GM12874 (cell line): ENCODE measurements around the gene PMAIP1.

Source experiments
- TF ChIP-seq, protein P1 (sequence below): IDR thresholded peaks from 2 replicates; pipeline ENCODE4 v1.5.1; 2011; ENCODE audit warnings: low read depth, mild to moderate bottlenecking, control low read depth, low read length, moderate library complexity; ENCODE audit not compliant: insufficient read depth

PMAIP1 gene

DNA sequence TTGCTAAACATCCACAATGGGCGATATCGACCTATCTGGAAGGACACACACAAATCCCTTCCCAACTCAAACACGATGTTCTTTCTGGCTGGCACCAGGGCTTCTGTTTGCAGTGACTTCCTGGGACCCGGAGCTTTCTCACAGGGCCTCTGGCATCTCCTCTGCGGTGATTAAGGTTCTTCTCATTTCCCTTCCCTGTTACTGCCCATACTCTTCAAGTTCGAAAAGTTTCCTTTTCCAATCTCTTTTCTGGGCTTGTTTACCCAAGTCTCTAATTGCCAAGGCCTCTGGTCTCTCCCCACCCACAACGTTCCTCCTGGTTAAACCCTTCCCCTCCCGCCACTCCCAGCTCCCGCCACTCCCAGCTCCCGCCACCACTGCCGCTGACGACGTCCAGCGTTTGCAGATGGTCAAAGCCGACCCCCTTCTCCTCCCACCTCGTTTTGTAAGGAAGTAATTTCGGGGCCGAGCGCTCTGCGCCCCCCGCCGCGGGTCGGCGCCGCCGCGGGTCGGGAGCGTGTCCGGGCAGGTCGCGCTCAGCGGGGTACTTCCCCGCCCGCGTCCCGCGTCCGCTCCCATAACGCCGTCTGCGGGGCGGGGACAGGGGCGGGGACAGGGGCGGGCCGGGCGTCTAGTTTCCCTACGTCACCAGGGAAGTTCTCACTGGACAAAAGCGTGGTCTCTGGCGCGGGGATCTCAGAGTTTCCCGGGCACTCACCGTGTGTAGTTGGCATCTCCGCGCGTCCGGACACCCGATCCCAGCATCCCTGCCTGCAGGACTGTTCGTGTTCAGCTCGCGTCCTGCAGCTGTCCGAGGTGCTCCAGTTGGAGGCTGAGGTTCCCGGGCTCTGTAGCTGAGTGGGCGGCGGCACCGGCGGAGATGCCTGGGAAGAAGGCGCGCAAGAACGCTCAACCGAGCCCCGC is at the start of gene PMAIP1:
TSS of gene PMAIP1 (plus strand) at position 699 of the 924 bp plus-strand sequence. CDS start at position 881, 182 bp downstream.
- TF ChIP-seq, protein P1, sequence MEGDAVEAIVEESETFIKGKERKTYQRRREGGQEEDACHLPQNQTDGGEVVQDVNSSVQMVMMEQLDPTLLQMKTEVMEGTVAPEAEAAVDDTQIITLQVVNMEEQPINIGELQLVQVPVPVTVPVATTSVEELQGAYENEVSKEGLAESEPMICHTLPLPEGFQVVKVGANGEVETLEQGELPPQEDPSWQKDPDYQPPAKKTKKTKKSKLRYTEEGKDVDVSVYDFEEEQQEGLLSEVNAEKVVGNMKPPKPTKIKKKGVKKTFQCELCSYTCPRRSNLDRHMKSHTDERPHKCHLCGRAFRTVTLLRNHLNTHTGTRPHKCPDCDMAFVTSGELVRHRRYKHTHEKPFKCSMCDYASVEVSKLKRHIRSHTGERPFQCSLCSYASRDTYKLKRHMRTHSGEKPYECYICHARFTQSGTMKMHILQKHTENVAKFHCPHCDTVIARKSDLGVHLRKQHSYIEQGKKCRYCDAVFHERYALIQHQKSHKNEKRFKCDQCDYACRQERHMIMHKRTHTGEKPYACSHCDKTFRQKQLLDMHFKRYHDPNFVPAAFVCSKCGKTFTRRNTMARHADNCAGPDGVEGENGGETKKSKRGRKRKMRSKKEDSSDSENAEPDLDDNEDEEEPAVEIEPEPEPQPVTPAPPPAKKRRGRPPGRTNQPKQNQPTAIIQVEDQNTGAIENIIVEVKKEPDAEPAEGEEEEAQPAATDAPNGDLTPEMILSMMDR: no peak

DNA sequence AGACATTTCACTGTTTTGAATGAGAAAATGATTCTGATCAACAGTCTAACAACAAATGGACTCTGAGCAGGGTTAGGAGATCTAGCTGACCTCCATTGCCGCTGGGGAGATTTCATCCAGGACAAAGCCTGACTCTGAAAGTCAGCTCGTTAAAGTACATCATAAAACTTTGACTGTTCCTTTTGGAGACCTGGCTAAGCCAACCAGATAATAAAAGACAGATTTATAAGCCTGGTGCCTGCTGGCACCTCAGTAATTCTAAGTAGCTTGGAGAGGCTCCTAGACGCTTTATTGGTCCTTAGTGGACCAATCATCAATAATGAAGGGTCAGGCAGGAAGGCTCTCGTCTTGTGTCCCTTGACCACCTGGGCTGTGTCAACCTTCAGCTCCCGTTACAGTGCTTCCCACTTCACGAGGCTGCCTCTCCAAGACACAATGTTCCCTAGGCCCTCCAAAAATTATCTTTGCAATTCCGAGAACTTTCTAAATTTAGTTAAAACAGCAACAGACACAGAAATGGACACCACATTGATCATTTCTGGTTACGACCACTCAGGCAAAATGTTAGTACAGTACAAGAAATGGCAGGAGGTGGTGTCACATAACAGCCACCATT is 47.9 kb upstream of the PMAIP1 start:
- TF ChIP-seq, protein P1: no peak

DNA sequence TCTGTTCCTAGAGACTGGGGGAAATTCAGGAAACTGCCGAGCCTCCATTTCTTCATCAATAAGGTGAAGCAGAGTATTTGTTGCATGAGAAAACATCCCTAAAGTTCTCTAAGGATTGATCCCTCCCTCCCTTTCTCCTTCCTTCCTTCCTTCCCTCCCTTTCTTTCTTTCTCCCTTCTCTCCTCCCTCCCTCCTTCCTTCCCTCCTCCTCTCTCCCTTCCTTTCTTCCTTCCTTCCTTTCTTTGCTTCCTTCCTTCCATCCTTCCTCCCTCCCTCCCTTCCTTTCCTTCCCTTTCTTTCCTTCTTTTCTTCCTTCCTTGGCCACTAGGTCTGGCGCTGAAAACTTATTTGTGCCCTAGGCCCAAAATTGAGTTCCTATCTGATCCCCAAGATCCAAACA is 47.2 kb upstream of the PMAIP1 start:
- TF ChIP-seq, protein P1: no peak

DNA sequence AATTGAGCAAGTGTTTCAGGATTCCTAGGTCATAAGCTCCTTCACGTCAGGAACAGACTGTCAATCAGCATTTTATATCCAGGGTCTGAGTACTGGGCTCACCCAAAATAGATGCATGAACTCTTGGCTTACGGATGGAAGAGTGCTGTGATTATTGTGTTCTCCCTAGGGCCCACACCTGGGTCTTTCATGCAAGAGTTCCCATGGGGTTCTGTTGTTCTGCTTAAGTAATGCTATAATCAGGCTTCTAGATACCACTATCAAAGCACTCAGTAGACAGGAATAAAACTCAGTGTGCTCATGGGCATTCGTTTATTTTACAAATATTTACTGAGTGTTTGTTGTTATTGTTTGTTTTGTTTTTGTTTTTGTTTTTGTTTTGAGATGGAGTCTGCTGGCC is 46.4 kb upstream of the PMAIP1 start:
- TF ChIP-seq, protein P1: no peak

DNA sequence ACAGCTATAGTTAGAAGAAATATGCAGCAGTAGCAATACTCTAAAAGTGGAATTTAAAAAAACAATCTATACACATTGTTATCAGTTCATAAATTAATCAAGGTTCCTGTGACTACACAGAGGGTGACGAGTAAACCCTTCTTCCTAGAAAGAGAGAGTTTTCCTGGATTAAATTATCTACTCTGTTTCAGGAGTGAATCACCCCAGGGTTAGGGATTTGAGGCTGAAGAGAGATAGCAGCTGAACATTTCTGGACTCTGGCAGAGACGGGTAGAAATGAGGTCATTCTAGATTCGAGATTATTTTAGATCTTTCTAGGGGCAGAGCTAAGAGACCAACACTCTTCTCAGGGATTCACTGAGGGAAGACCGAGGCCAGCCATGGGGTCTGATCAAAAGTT is 38.8 kb upstream of the PMAIP1 start:
- TF ChIP-seq, protein P1: no peak

DNA sequence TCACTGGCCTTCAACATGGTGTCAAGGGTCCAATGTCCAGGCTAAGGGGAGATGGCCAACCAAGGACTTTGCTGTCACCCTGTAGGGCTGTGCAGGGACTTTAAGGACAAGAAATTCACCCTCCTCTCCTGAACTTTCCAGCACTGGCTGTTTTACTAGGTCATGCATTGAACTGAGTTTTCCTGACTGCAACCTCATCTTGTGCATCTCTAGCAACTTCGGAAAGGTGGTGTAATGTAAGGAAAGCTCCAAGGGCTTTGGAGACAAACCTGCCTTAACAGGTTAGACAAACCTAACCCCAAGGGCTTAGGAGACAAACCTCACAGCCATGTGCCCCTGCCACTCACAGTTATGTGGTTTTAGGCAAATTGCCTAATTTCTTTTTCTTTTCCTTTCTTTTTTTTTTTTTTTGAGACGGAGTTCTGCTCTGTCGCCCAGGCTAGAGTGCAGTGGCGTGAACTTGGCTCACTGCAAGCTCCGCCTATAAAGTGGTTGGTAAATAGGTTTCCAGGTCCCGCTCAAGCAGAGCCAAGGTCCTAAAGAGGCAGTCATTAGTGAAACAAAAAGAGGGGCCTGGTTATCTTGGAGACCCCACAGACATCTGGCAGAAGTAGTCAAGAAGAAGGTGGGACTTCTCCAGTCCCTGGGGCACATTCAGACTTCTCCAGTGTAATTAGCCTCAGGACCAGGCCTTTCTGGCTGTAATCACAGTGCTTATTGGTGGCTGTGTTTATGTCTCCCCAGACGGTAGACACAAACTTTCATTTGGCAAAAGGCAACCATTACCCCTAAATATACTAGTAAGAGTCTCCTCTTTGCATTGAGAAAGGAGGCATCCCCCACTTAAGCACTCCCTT is 37.6 kb upstream of the PMAIP1 start:
- TF ChIP-seq, protein P1: no peak
